ENCODE data around the gene SLC25A23. TPM values are rescaled to one million over a fixed set of nuclear protein-coding genes. Genes with fewer than 3 reads are reported as not detected.

SLC25A23 gene
- total RNA-seq, 1 experiment from 2014 or later, result 42.9 TPM

GRCh38 chr19:6466526-6467248, 7.1 kb upstream of the SLC25A23 start:
- Histone ChIP-seq H3K79me1 (ENCODE audit: insufficient read depth, low read depth, low read length, poor library complexity, severe bottlenecking) (no peaks in the 10 kb centered on the region), H4K5ac (ENCODE audit: insufficient read length, low read depth, low read length) (no peak overlapping the region), H2BK20ac (ENCODE audit: low read depth, low read length, poor library complexity, severe bottlenecking) (no peak overlapping the region), H3T11ph (ENCODE audit: low read length) (no peak overlapping the region), H3K79me2 (ENCODE audit: insufficient read depth, low read length) (no peaks in the 10 kb centered on the region), H3K9me3 (ENCODE audit: control insufficient read depth, low read depth, low read length) (no peaks in the 10 kb centered on the region), H3K9ac (ENCODE audit: extremely low read depth, insufficient read length, low read length) (no peak overlapping the region), H3K4ac (ENCODE audit: low read depth, low read length) (no peak overlapping the region), H4K8ac (replicated peaks; ENCODE audit: insufficient read length, low read depth, low read length) (no peak overlapping the region), H3K4me1 (ENCODE audit: insufficient read depth, low read length) (no peaks in the 10 kb centered on the region), H2BK5ac (ENCODE audit: insufficient read length, low read length) (no peak overlapping the region), H3K56ac (ENCODE audit: insufficient read length, low read depth, low read length) (no peak overlapping the region), H3K23ac (ENCODE audit: insufficient read length, low read depth, low read length) (no peak overlapping the region), H3K27ac (ENCODE audit: insufficient read length, low read depth, low read length) (no peak overlapping the region), H4K20me1 (ENCODE audit: control insufficient read depth, insufficient read depth, insufficient read length) (no peaks in the 10 kb centered on the region), H2AK5ac (ENCODE audit: insufficient read length, low read length) (no peak overlapping the region), H4K91ac (ENCODE audit: insufficient read length, low read depth, low read length) (no peak overlapping the region), H3K18ac (ENCODE audit: insufficient read length, low read depth, low read length) (no peak overlapping the region), H2BK12ac (ENCODE audit: insufficient read length, low read depth, low read length) (no peak overlapping the region), H3K4me2 (ENCODE audit: insufficient read depth, insufficient read length, low read length) (no peak overlapping the region), H3K27me3 (ENCODE audit: insufficient read depth, low read length) (no peaks in the 10 kb centered on the region), H3K23me2 (ENCODE audit: insufficient read length, low read depth, low read length, poor library complexity, severe bottlenecking) (peaks cover 5% of the 10 kb centered on the region), H3K14ac (ENCODE audit: insufficient read depth, low read length) (no peak overlapping the region), H2BK120ac (ENCODE audit: low read depth, low read length, poor library complexity, severe bottlenecking) (no peak overlapping the region), H2BK15ac (ENCODE audit: low read depth, low read length) (no peak overlapping the region), H2AFZ (ENCODE audit: low read length) (no peak overlapping the region)
- no CpG with 5 or more reads among the region's 21 CpGs for WGBS (ENCODE audit: extremely low coverage, insufficient read length, low lambda C conversion rate)
- Mint-ChIP-seq H3K27ac (no peak overlapping the region), H3K4me3 (no peak overlapping the region), H3K4me1 (peaks cover 17 to 35% of the 10 kb centered on the region in 2 experiments), H3K36me3 (ENCODE audit: insufficient read depth in 1 of 3, low read depth in 3 of 3) (peaks cover 0 to 31% (median 23%) of the 10 kb centered on the region in 3 experiments; a peak in 6 of 7 replicates), H3K27me3 (ENCODE audit: low read depth) (peaks cover 7% of the 10 kb centered on the region), H3K9me3 (no peaks in the 10 kb centered on the region)
- no peak for TF ChIP-seq CTCF (conservative IDR thresholded peaks at IDR 0.05)
- DNase-seq, result no peak

All from H9 (cell line).